DMS 273 treated with DMSO at 0.1 percent for 48 hours (cell line): ENCODE data around the gene NR2F1-AS1.
"Not testable (repeated sequence)": the region's sequence is repeated elsewhere in the genome, so short reads cannot be mapped to it uniquely, and the experiment has no call there.

Experiments used
- DNase-seq: peaks from one replicate; lab custom pipeline; 2025; lab: John Stamatoyannopoulos, UW

NR2F1-AS1 gene

GRCh38 chr5:93427316-93427715 is 153.7 kb downstream of the NR2F1-AS1 start:
- DNase-seq, result no peak

GRCh38 chr5:93425096-93425495 is 155.9 kb downstream of the NR2F1-AS1 start:
- DNase-seq, result no peak

- DNase-seq, result no peak
These were observed 157.7 kb downstream of the NR2F1-AS1 start for GRCh38 chr5:93423300-93423699.

- peak; percentile 94 for DNase-seq
These were observed 158.3 kb downstream of the NR2F1-AS1 start for GRCh38 chr5:93422652-93423280.

GRCh38 chr5:93421987-93422401 is 159.0 kb downstream of the NR2F1-AS1 start:
- peak; percentile 78 for DNase-seq

- DNase-seq, result no peak
These were observed 159.6 kb downstream of the NR2F1-AS1 start for GRCh38 chr5:93421468-93421867.

- DNase-seq, result no peak
These were observed 163.5 kb downstream of the NR2F1-AS1 start for GRCh38 chr5:93417490-93417889.

- DNase-seq, result no peak
These were observed 165.2 kb downstream of the NR2F1-AS1 start for GRCh38 chr5:93415819-93416218.

- DNase-seq, result no peak
These were observed 169.3 kb downstream of the NR2F1-AS1 start for GRCh38 chr5:93411716-93412115.

- DNase-seq, result no peak
These were observed 171.3 kb downstream of the NR2F1-AS1 start for GRCh38 chr5:93409691-93410090.

- no peak for DNase-seq
These were observed 173.6 kb downstream of the NR2F1-AS1 start for GRCh38 chr5:93407454-93407853.

- no peak for DNase-seq
These were observed 174.0 kb downstream of the NR2F1-AS1 start for GRCh38 chr5:93406971-93407401.

- DNase-seq, result no peak
These were observed 176.8 kb downstream of the NR2F1-AS1 start for GRCh38 chr5:93404246-93404645.

GRCh38 chr5:93403141-93403928 is 177.7 kb downstream of the NR2F1-AS1 start:
- DNase-seq, result no peak

- no peak for DNase-seq
These were observed 178.6 kb downstream of the NR2F1-AS1 start for GRCh38 chr5:93402451-93402850.

- no peak for DNase-seq
These were observed 179.3 kb downstream of the NR2F1-AS1 start for GRCh38 chr5:93401634-93402213.

- no peak for DNase-seq
These were observed 181.3 kb downstream of the NR2F1-AS1 start for GRCh38 chr5:93399675-93400074.

- DNase-seq, result peak; percentile 59
These were observed 185.0 kb downstream of the NR2F1-AS1 start for GRCh38 chr5:93395971-93396379.

- no peak for DNase-seq
These were observed 186.0 kb downstream of the NR2F1-AS1 start for GRCh38 chr5:93395010-93395409.

GRCh38 chr5:93394301-93394700 is 186.7 kb downstream of the NR2F1-AS1 start:
- no peak for DNase-seq

- not testable (repeated sequence) for DNase-seq
These were observed 189.8 kb downstream of the NR2F1-AS1 start for GRCh38 chr5:93391169-93391568.

GRCh38 chr5:93385655-93386054 is 195.4 kb downstream of the NR2F1-AS1 start:
- DNase-seq, result no peak

GRCh38 chr5:93384995-93385394 is 196.0 kb downstream of the NR2F1-AS1 start:
- DNase-seq, result no peak
